Panc1 (cell line): ENCODE results near the gene ARR3. TPM values are rescaled to one million over a fixed set of nuclear protein-coding genes. Genes with fewer than 3 reads are reported as not detected.

ENCODE experiments used
- ATAC-seq: fragments of 200-7000 bp; cut with Tn5 transposase; 2 replicates; pipeline ENCODE4 v1.9.1; 2020; ENCODE audit warnings: mild to moderate bottlenecking, moderate library complexity
- BruUV-seq: library from RNA; stranded (reverse); fragments of 400-500 nt; replicated peaks from 2 replicates; lab custom pipeline; 2021; lab: Mats Ljungman, UMichigan
- CTCF ChIA-PET: fragments of 300-600 bp; sonication (Branson Sonifier 250); formaldehyde crosslinking; loops from one replicate; lab custom pipeline; 2022; ENCODE audit warnings: antibody characterized with exemption; lab: Charles Lee
- POLR2A ChIA-PET: fragments of 300-600 bp; sonication (Branson Sonifier 250); formaldehyde crosslinking; loops from one replicate; lab custom pipeline; 2022; ENCODE audit warnings: antibody characterized with exemption; lab: Charles Lee
- DNase-seq: peaks from one replicate; pipeline ENCODE4 v3.0.0-alpha.2; 2010; ENCODE audit warnings: low read depth, low spot score
- H3K27ac ChIP-seq: 2 replicates; pipeline ENCODE4 v1.5.1; 2011; ENCODE audit warnings: mild to moderate bottlenecking, low read length, inconsistent platforms
- H3K27me3 ChIP-seq: fragments of 200-500 bp; sonication (Bioruptor generic); 2 replicates; pipeline ENCODE4 v1.6.0; 2014; ENCODE audit warnings: low read length, inconsistent platforms; ENCODE audit not compliant: control insufficient read depth, insufficient read depth
- H3K36me3 ChIP-seq: fragments of 200-500 bp; sonication (Bioruptor generic); 2 replicates; pipeline ENCODE4 v1.5.1; 2014; ENCODE audit warnings: inconsistent platforms, mild to moderate bottlenecking, low read length, moderate library complexity; ENCODE audit not compliant: control insufficient read depth, insufficient read depth
- H3K4me1 ChIP-seq: 2 replicates; pipeline ENCODE4 v1.5.1; 2011; ENCODE audit warnings: inconsistent platforms, mild to moderate bottlenecking, low read length, moderate library complexity; ENCODE audit not compliant: control insufficient read depth, insufficient read depth
- H3K4me3 ChIP-seq, 2 experiments: 2 replicates each; pipeline ENCODE4 v1.5.1; 2011 to 2012; ENCODE audit warnings: low read depth in 2 of 2, low read length in 2 of 2, mild to moderate bottlenecking in 2 of 2, inconsistent platforms in 1 of 2, moderate library complexity in 1 of 2
- H3K9me3 ChIP-seq: fragments of 200-500 bp; sonication (Bioruptor generic); 2 replicates; pipeline ENCODE4 v1.5.1; 2014; ENCODE audit warnings: low read depth, mild to moderate bottlenecking, inconsistent platforms, low read length, moderate library complexity; ENCODE audit not compliant: control insufficient read depth, insufficient read depth
- POLR2AphosphoS5 ChIP-seq: IDR thresholded peaks from 2 replicates; pipeline ENCODE4 v1.6.1; 2012; ENCODE audit warnings: mild to moderate bottlenecking, low read depth, low read length, moderate library complexity
- SIN3A ChIP-seq: IDR thresholded peaks from 2 replicates; pipeline ENCODE4 v1.6.1; 2012; ENCODE audit warnings: low read depth, mild to moderate bottlenecking, low read length, moderate library complexity, borderline replicate concordance; ENCODE audit not compliant: insufficient read depth
- TCF7L2 ChIP-seq: IDR thresholded peaks from 2 replicates; pipeline ENCODE4 v1.6.1; 2011; ENCODE audit warnings: mild to moderate bottlenecking, low read depth, low read length, inconsistent platforms
- in situ Hi-C: cut with HindIII; loops from 2 replicates; pipeline ENCODE4 v1.10.0; 2016; ENCODE audit warnings: low sequenced_read_pairs, low pct_unique_long_range_greater_than_20kb
- intact Hi-C: fragments of 100-400 bp; cut with micrococcal nuclease; formaldehyde crosslinking; loops from one replicate; pipeline ENCODE4 v1.10.0; 2022; ENCODE audit not compliant: unreplicated experiment
- total RNA-seq: library from RNA; stranded (reverse); gene quantifications from one replicate; pipeline ENCODE4 v1.2.1, GENCODE V29; 2021; ENCODE audit not compliant: unreplicated experiment
- TF ChIP-seq, protein P1 (sequence below): fragments of 450-650 bp; IDR thresholded peaks from 2 replicates; pipeline ENCODE4 v1.5.1; 2017; ENCODE audit warnings: mild to moderate bottlenecking
- TF ChIP-seq, protein P2 (sequence below), 2 experiments: IDR thresholded peaks; 2 replicates each; pipeline ENCODE4 v1.6.1; 2011 to 2012; ENCODE audit warnings: low read depth in 2 of 2, control low read depth in 1 of 2, low read length in 1 of 2, mild to moderate bottlenecking in 1 of 2, moderate library complexity in 1 of 2; ENCODE audit not compliant: insufficient read depth in 1 of 2

The ARR3 gene
- total RNA-seq, 1 experiment from 2014 or later: not detected

DNA sequence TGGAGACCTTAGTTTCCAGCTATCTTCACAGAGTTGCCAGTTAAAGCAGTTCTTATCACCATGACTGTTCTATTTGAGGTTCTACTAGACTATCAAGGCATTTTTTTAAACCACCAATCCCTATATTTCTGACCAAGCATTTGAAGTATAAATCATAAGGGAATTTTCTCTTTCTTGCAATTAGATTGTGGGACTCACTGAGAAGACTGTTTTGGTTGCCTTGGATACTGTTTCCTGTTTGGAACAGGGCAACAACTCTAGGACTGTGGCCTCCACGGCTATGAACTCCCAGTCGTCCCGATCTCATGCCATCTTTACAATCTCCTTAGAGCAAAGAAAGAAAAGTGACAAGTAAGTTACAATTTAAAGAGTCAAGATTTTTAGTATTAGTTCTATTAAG, 33.6 kb downstream of the ARR3 start:
- Histone ChIP-seq H3K27ac (no peak overlapping the region), H3K4me3 (no peak overlapping the region), H3K36me3 (peaks cover 32% of the 10 kb centered on the region), H3K4me1 (no peaks in the 10 kb centered on the region), H3K9me3 (no peaks in the 10 kb centered on the region), H3K27me3 (no peaks in the 10 kb centered on the region)
- DNase-seq (no peak), ATAC-seq (no peak)
- BruUV-seq: no TSS peak
- CTCF ChIA-PET: no interaction called here
- POLR2A ChIA-PET: no interaction called here
- TF ChIP-seq, protein P1, sequence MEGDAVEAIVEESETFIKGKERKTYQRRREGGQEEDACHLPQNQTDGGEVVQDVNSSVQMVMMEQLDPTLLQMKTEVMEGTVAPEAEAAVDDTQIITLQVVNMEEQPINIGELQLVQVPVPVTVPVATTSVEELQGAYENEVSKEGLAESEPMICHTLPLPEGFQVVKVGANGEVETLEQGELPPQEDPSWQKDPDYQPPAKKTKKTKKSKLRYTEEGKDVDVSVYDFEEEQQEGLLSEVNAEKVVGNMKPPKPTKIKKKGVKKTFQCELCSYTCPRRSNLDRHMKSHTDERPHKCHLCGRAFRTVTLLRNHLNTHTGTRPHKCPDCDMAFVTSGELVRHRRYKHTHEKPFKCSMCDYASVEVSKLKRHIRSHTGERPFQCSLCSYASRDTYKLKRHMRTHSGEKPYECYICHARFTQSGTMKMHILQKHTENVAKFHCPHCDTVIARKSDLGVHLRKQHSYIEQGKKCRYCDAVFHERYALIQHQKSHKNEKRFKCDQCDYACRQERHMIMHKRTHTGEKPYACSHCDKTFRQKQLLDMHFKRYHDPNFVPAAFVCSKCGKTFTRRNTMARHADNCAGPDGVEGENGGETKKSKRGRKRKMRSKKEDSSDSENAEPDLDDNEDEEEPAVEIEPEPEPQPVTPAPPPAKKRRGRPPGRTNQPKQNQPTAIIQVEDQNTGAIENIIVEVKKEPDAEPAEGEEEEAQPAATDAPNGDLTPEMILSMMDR: no peak
- TF ChIP-seq SIN3A: no peak
- TF ChIP-seq, protein P2, sequence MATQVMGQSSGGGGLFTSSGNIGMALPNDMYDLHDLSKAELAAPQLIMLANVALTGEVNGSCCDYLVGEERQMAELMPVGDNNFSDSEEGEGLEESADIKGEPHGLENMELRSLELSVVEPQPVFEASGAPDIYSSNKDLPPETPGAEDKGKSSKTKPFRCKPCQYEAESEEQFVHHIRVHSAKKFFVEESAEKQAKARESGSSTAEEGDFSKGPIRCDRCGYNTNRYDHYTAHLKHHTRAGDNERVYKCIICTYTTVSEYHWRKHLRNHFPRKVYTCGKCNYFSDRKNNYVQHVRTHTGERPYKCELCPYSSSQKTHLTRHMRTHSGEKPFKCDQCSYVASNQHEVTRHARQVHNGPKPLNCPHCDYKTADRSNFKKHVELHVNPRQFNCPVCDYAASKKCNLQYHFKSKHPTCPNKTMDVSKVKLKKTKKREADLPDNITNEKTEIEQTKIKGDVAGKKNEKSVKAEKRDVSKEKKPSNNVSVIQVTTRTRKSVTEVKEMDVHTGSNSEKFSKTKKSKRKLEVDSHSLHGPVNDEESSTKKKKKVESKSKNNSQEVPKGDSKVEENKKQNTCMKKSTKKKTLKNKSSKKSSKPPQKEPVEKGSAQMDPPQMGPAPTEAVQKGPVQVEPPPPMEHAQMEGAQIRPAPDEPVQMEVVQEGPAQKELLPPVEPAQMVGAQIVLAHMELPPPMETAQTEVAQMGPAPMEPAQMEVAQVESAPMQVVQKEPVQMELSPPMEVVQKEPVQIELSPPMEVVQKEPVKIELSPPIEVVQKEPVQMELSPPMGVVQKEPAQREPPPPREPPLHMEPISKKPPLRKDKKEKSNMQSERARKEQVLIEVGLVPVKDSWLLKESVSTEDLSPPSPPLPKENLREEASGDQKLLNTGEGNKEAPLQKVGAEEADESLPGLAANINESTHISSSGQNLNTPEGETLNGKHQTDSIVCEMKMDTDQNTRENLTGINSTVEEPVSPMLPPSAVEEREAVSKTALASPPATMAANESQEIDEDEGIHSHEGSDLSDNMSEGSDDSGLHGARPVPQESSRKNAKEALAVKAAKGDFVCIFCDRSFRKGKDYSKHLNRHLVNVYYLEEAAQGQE (IDR thresholded peaks at IDR 0.05; ENCODE audit: insufficient read depth in 1 of 2, low read depth in 2 of 2, low read length in 1 of 2): no peak
- TF ChIP-seq POLR2AphosphoS5: no peak
- TF ChIP-seq TCF7L2: no peak
- intact Hi-C loops (no loop called here), in situ Hi-C loops (no loop called here)

DNA sequence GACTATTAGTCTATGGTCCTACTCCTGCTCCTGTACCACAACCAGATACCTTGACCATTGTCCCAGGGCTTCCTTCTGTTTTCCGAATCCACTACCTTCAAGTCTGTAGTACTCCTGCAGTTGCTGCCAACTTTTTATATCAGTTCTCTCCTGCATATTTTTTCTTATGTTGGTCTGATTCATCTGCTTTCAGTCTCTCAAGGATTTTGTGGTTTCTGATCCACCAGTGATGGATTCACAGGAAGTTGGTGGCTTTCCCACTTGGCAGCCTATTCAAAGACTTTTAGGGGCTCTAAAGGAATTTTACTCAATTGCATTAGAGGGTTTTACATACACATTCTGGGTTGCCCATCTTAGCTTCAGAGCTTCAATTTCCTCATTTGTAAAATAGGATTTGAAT, 45.4 kb downstream of the ARR3 start:
- POLR2A ChIA-PET: no interaction called here
- ATAC-seq (no peak), DNase-seq (no peak)
- H3K4me3 ChIP-seq: no peak overlapping the region
- no peak overlapping the region for H3K27ac ChIP-seq
- no peak for TF ChIP-seq SIN3A
- TF ChIP-seq, protein P2 (IDR thresholded peaks at IDR 0.05; ENCODE audit: insufficient read depth in 1 of 2, low read depth in 2 of 2, low read length in 1 of 2): no peak
- no peak for TF ChIP-seq TCF7L2
- TF ChIP-seq POLR2AphosphoS5: no peak
- TF ChIP-seq, protein P1: no peak
- in situ Hi-C loops (no loop called here), intact Hi-C loops (no loop called here)
- no peaks in the 10 kb centered on the region for H3K9me3 ChIP-seq
- H3K4me1 ChIP-seq: no peaks in the 10 kb centered on the region
- H3K27me3 ChIP-seq: no peaks in the 10 kb centered on the region
- BruUV-seq: no TSS peak
- CTCF ChIA-PET: no interaction called here
- H3K36me3 ChIP-seq: peaks cover 10% of the 10 kb centered on the region; the same call in 1 of the 2 replicates
